ENCODE data around the gene NIPBL. TPM values are rescaled to one million over a fixed set of nuclear protein-coding genes. Genes with fewer than 3 reads are reported as not detected.

Gene NIPBL
- total RNA-seq, 1 experiment from 2014 or later: 61.3 TPM

DNA sequence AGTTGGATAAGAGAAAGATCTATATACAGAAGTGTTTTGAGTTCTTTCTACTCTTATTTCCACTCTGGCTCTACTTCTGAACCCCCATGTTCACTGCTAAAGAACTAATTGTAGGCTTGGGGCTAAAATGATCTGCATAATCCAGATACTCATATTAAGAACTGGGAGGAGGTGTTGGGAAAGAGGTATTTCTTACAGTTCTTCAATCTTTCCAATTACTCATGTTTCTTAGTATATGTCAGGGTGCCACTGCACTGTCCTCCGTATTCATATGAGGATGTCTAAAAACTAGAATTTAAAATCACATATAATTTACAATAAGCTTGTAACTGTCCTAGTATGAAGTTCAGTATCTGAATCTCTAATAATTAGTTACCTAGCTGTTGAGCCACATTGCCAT lies 12.7 kb downstream of the NIPBL start:
- H3K9me3 ChIP-seq (ENCODE audit: control insufficient read depth, low read depth, low read length): no peaks in the 10 kb centered on the region

More for the DNA sequence above, 12.7 kb downstream of the NIPBL start:
- Histone ChIP-seq H4K91ac (ENCODE audit: insufficient read length, low read depth, low read length) (no peak overlapping the region), H3K9ac (ENCODE audit: extremely low read depth, insufficient read length, low read length) (no peak overlapping the region), H3K4ac (ENCODE audit: low read depth, low read length) (no peak overlapping the region), H3K23me2 (ENCODE audit: insufficient read length, low read depth, low read length, poor library complexity, severe bottlenecking) (no peaks in the 10 kb centered on the region), H3T11ph (ENCODE audit: low read length) (no peak overlapping the region), H3K56ac (ENCODE audit: insufficient read length, low read depth, low read length) (no peak overlapping the region), H3K14ac (ENCODE audit: insufficient read depth, low read length) (no peak overlapping the region), H3K4me2 (ENCODE audit: insufficient read depth, insufficient read length, low read length) (no peak overlapping the region), H4K8ac (replicated peaks; ENCODE audit: insufficient read length, low read depth, low read length) (no peak overlapping the region), H2BK5ac (ENCODE audit: insufficient read length, low read length) (no peak overlapping the region), H3K27ac (ENCODE audit: insufficient read length, low read depth, low read length) (no peak overlapping the region), H3K4me1 (ENCODE audit: insufficient read depth, low read length) (no peaks in the 10 kb centered on the region; the same call in 1 of the 2 replicates), H2BK20ac (ENCODE audit: low read depth, low read length, poor library complexity, severe bottlenecking) (no peak overlapping the region), H2BK12ac (ENCODE audit: insufficient read length, low read depth, low read length) (no peak overlapping the region), H3K18ac (ENCODE audit: insufficient read length, low read depth, low read length) (no peak overlapping the region), H3K27me3 (ENCODE audit: insufficient read depth, low read length) (no peaks in the 10 kb centered on the region), H2AFZ (ENCODE audit: low read length) (no peak overlapping the region), H4K20me1 (ENCODE audit: control insufficient read depth, insufficient read depth, insufficient read length) (no peaks in the 10 kb centered on the region), H3K79me1 (ENCODE audit: insufficient read depth, low read depth, low read length, poor library complexity, severe bottlenecking) (peaks cover 4% of the 10 kb centered on the region), H4K5ac (ENCODE audit: insufficient read length, low read depth, low read length) (no peak overlapping the region), H3K23ac (ENCODE audit: insufficient read length, low read depth, low read length) (no peak overlapping the region), H2BK120ac (ENCODE audit: low read depth, low read length, poor library complexity, severe bottlenecking) (no peak overlapping the region), H2AK5ac (ENCODE audit: insufficient read length, low read length) (no peak overlapping the region), H2BK15ac (ENCODE audit: low read depth, low read length) (no peak overlapping the region), H3K79me2 (ENCODE audit: insufficient read depth, low read length) (peaks cover 29% of the 10 kb centered on the region; the same call in 1 of the 2 replicates)
- WGBS (ENCODE audit: extremely low coverage, insufficient read length, low lambda C conversion rate): no CpG with 5 or more reads among the region's 1 CpG
- no peaks in the 10 kb centered on the region for H3K27me3 Mint-ChIP-seq (ENCODE audit: low read depth)
- TF ChIP-seq, protein P1, sequence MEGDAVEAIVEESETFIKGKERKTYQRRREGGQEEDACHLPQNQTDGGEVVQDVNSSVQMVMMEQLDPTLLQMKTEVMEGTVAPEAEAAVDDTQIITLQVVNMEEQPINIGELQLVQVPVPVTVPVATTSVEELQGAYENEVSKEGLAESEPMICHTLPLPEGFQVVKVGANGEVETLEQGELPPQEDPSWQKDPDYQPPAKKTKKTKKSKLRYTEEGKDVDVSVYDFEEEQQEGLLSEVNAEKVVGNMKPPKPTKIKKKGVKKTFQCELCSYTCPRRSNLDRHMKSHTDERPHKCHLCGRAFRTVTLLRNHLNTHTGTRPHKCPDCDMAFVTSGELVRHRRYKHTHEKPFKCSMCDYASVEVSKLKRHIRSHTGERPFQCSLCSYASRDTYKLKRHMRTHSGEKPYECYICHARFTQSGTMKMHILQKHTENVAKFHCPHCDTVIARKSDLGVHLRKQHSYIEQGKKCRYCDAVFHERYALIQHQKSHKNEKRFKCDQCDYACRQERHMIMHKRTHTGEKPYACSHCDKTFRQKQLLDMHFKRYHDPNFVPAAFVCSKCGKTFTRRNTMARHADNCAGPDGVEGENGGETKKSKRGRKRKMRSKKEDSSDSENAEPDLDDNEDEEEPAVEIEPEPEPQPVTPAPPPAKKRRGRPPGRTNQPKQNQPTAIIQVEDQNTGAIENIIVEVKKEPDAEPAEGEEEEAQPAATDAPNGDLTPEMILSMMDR (conservative IDR thresholded peaks at IDR 0.05): no peak
- H3K9me3 Mint-ChIP-seq: peaks cover 0 to 2% of the 10 kb centered on the region in 2 experiments; a peak in 2 of 5 replicates
- no peak overlapping the region for H3K27ac Mint-ChIP-seq
- DNase-seq: no peak
- H3K4me1 Mint-ChIP-seq: peaks cover 12% of the 10 kb centered on the region in 2 experiments
- peaks cover 22 to 25% (median 23%) of the 10 kb centered on the region in 3 experiments for H3K36me3 Mint-ChIP-seq (ENCODE audit: insufficient read depth in 1 of 3, low read depth in 3 of 3)
- H3K4me3 Mint-ChIP-seq: no peak overlapping the region

Measured in H9 (cell line).